Adrenal gland (tissue), 12 donors: Measurements from ENCODE around the gene HSPB9. TPM values are rescaled to one million over a fixed set of nuclear protein-coding genes. Genes with fewer than 3 reads are reported as not detected.
"Not testable (repeated sequence)": the region's sequence is repeated elsewhere in the genome, so short reads cannot be mapped to it uniquely, and the experiment has no call there.

Experiments
- DNase-seq, 7 donors: peaks; one replicate each; pipeline ENCODE4 v3.0.0-alpha.2; 2019 to 2020
- H3K27ac ChIP-seq, 5 donors: fragments of 200-600 bp; sonication (generic) in 4 of 5; 1 replicate in 3 of 5; 2 replicates in 2 of 5; pipeline versions ENCODE4 v1.5.1 to v1.8.0; 2016 to 2020; ENCODE audit warnings: mild to moderate bottlenecking in 1 of 5
- H3K27me3 ChIP-seq: fragments of 200-600 bp; 2 replicates; pipeline ENCODE4 v1.8.0; 2021
- H3K36me3 ChIP-seq, 2 donors: fragments of 200-600 bp; replicated peaks in 1 of 2; 1 replicate in 1 of 2; 2 replicates in 1 of 2; pipeline versions ENCODE4 v1.5.1 to v1.8.0; 2018 to 2022
- H3K4me1 ChIP-seq, 2 donors: fragments of 200-600 bp; replicated peaks in 1 of 2; 1 replicate in 1 of 2; 2 replicates in 1 of 2; pipeline versions ENCODE4 v1.5.1 to v1.8.0; 2018 to 2021
- H3K4me3 ChIP-seq, 4 donors: fragments of 200-600 bp; sonication (generic) in 3 of 4; one replicate each; pipeline ENCODE4 v1.5.1; 2016 to 2018
- H3K9me3 ChIP-seq, 3 donors: fragments of 200-600 bp; sonication (generic) in 1 of 3; replicated peaks in 1 of 3; 1 replicate in 2 of 3; 2 replicates in 1 of 3; pipeline versions ENCODE4 v1.5.1 to v1.8.0; 2016 to 2021
- POLR2A ChIP-seq, 2 donors: fragments of 450-650 bp; IDR thresholded peaks; one replicate each; pipeline ENCODE4 v1.6.1; 2017; ENCODE audit warnings: antibody characterized with exemption in 2 of 2, mild to moderate bottlenecking in 2 of 2, moderate library complexity in 1 of 2
- WGBS, 4 donors: extraction: QIAGEN DNeasy Blood & Tissue Kit in 2 of 4; methylation state at CpG; one replicate each; pipeline versions ENCODE4 v1.1.5 to v1.1.7; 2013 to 2017; 5-methylcytosine and 5-hydroxymethylcytosine counted together
- intact Hi-C, 2 donors: fragments of 100-400 bp; cut with DNase I; formaldehyde crosslinking; loops; one replicate each; pipeline versions ENCODE4 v1.14.1 to v1.15.0; 2022 to 2023
- polyA plus RNA-seq, 3 donors: library from polyadenylated mRNA; stranded (reverse); fragments of 200-250 nt in 2 of 3; fragments of 350-450 nt in 1 of 3; fragmentation: Illumina TruSeq in 1 of 3; extraction: RNeasy Lipid Tissue Mini Kit (QIAGEN cat#74804) in 1 of 3; gene quantifications; one replicate each; pipeline ENCODE4 v1.2.3, GENCODE V29; 2013 to 2014
- total RNA-seq, 9 donors: library from RNA; depleted of rRNA in 4 of 9; stranded (reverse); fragments of >200 nt in 4 of 9; fragments of 120-200 nt in 1 of 9; fragmentation: NEBNext Ultra II Directional in 1 of 9; extraction: Animal tissue kit (Norgen Biotek cat#: 25700) in 1 of 9; gene quantifications; one replicate each; pipeline versions ENCODE4 v1.1.0 to v1.2.4, GENCODE V29; 2013 to 2023
- TF ChIP-seq, protein P1 (sequence below), 6 experiments: fragments of 450-650 bp in 4 of 6; fragments of 200-600 bp in 2 of 6; sonication (generic) in 1 of 6; IDR thresholded peaks; 1 replicate in 5 of 6; 2 replicates in 1 of 6; pipeline versions ENCODE4 v1.5.1 to v1.8.0; 2016 to 2021; ENCODE audit warnings: antibody characterized with exemption in 6 of 6, mild to moderate bottlenecking in 2 of 6, moderate library complexity in 1 of 6
- donor health status: healthy with polysubstance abuse.
- donor health status: Bipolar disorder and iron deficiency.
- donor health status: DM: yes; HTN: yes; CAD: no.
- donor health status: DM: no; HTN: no; CAD: no.
- donor health status: DM: no; HTN: no; CAD: no.
- donor health status: DM: yes; HTN: yes; CAD: no.

The HSPB9 gene
- total and polyA plus RNA-seq, 12 donors = 0.14 to 0.72 (median 0.20) TPM; not detected in 5

GRCh38 chr17:42141382-42141781 lies 18.8 kb downstream of the HSPB9 start:
- Histone ChIP-seq H3K4me3 (no peak overlapping the region), H3K9me3 (no peaks in the 10 kb centered on the region), H3K36me3 (peaks cover 0 to 10% of the 10 kb centered on the region in 2 donors), H3K4me1 (peaks cover 31 to 71% of the 10 kb centered on the region in 2 donors), H3K27me3 (no peaks in the 10 kb centered on the region), H3K27ac (peak overlapping the region in 3 of 5 donors; percentile 9 to 41 (median 13))
- intact Hi-C loops = no loop called here
- TF ChIP-seq POLR2A (IDR thresholded peaks at IDR 0.05) = no peak
- TF ChIP-seq, protein P1, sequence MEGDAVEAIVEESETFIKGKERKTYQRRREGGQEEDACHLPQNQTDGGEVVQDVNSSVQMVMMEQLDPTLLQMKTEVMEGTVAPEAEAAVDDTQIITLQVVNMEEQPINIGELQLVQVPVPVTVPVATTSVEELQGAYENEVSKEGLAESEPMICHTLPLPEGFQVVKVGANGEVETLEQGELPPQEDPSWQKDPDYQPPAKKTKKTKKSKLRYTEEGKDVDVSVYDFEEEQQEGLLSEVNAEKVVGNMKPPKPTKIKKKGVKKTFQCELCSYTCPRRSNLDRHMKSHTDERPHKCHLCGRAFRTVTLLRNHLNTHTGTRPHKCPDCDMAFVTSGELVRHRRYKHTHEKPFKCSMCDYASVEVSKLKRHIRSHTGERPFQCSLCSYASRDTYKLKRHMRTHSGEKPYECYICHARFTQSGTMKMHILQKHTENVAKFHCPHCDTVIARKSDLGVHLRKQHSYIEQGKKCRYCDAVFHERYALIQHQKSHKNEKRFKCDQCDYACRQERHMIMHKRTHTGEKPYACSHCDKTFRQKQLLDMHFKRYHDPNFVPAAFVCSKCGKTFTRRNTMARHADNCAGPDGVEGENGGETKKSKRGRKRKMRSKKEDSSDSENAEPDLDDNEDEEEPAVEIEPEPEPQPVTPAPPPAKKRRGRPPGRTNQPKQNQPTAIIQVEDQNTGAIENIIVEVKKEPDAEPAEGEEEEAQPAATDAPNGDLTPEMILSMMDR (IDR thresholded peaks at IDR 0.05) = no peak
- no peak for DNase-seq
- WGBS, 4 donors = 65 to 71% (median 68%) methylated on average over 6 to 8 of the region's 8 CpGs

DNA sequence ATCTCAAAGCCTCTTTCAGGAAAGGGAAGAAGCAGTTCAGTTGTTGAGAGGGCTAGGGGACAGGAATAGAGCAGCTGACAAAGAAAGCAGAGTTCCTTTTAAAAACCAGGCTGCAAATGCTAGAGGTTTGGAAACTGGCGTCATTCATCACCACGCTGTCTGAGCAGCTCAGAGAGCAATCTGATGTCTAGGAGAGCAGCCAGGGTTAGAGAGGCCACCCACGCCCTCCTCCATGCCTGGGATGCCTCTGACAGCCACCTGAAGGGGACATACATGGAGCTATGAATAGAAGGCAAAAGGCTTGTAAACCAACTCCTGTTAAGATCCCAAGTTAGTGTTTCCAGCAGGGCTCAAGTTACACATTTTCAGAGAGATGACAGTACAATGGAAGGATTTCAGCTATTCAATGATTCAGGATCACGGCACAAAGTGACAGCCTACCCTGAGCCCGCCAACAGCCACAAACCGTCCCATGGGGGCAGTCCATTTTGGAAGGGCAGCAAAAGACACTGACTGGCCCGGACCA lies 19.8 kb downstream of the HSPB9 start:
- peaks cover 22 to 63% of the 10 kb centered on the region in 2 donors for H3K4me1 ChIP-seq
- intact Hi-C loops = no loop called here
- TF ChIP-seq, protein P1 (IDR thresholded peaks at IDR 0.05) = no peak
- TF ChIP-seq POLR2A (IDR thresholded peaks at IDR 0.05) = no peak
- no peak for DNase-seq
- H3K27me3 ChIP-seq = no peaks in the 10 kb centered on the region
- peaks cover 0 to 10% of the 10 kb centered on the region in 2 donors for H3K36me3 ChIP-seq
- no peaks in the 10 kb centered on the region for H3K9me3 ChIP-seq
- WGBS, 4 donors = 57 to 71% (median 63%) methylated on average over 7 of the region's 7 CpGs
- H3K27ac ChIP-seq = peak overlapping the region in 3 of 5 donors; percentile 9 to 67 (median 41)
- H3K4me3 ChIP-seq = no peak overlapping the region

DNA sequence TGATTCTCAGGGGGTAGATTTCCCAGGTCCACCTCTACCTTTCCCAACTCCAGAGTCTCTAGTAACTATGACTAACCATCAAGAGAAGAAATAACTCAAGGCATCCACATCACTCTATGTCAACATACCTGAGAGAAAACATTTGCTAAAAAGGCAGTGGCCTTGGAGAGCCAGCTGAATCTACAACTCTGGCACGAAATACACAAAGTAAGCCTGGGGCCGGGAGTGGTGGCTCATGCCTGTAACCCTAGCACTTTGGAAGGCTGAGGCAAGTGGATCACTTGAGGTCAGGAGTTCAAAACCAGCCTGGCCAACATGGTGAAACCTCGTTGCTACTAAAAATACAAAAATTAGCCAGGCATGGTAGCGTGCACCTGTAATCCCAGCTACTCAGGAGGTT lies 20.5 kb downstream of the HSPB9 start:
- DNase-seq, intact Hi-C loops, H3K9me3 ChIP-seq, H3K4me3 ChIP-seq, H3K27me3 ChIP-seq: not testable (repeated sequence)
- H3K27ac ChIP-seq = peak overlapping the region in 3 of 5 donors; percentile 9 to 67 (median 41)
- 48 to 71% (median 66%) methylated on average over 4 of the region's 4 CpGs for WGBS, 4 donors
- H3K4me1 ChIP-seq = peaks cover 21 to 56% of the 10 kb centered on the region in 2 donors
- peaks cover 0 to 10% of the 10 kb centered on the region in 2 donors for H3K36me3 ChIP-seq

DNA sequence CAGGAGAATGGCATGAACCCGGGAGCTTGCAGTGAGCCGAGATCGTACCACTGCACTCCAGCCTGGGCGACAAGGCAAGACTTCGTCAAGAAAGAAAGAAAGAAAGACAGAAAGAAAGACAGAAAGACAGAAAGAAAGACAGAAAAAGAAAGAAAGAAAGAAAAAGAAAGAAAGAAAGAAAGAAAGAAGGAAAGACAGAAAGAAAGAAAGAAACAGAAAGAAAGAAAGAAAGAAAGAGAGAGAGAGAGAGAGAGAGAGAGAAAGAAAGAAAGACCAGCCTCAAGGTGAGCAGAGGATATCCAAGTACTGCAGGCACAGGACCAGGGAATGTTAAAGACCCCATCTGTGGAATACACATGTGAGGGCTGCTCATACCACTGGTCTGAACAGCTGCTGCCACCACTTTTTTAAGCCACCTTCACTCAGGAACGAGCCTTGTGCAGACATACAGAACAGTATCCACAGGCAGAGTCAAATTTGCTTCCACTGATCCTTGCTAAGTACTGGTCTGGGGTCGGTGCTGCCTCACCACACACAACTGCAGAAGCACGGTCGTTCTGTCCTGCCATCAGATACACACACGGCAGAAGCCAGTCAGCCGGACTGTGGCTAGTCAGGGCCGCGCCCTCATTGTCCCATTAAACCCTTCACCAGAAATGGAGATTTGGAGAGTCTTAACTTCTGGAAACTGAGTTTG lies 24.5 kb downstream of the HSPB9 start:
- WGBS, 4 donors = 86 to 89% (median 86%) methylated on average over 10 to 13 of the region's 13 CpGs
- H3K27ac ChIP-seq = no peak overlapping the region
- TF ChIP-seq, protein P1 (IDR thresholded peaks at IDR 0.05) = no peak
- no peak for DNase-seq
- H3K4me1 ChIP-seq = peaks cover 13 to 52% of the 10 kb centered on the region in 2 donors
- intact Hi-C loops = no loop called here
- no peak overlapping the region for H3K4me3 ChIP-seq
- no peaks in the 10 kb centered on the region for H3K27me3 ChIP-seq
- H3K36me3 ChIP-seq = peaks cover 0 to 2% of the 10 kb centered on the region in 2 donors
- no peaks in the 10 kb centered on the region for H3K9me3 ChIP-seq
